Panc1 (cell line): ENCODE measurements around the gene TOB1. TPM values are rescaled to one million over a fixed set of nuclear protein-coding genes. Genes with fewer than 3 reads are reported as not detected.
A peak's percentile ranks its signal among the peaks of the same experiment; 100 is the strongest.

Experiments
- ATAC-seq: fragments of 200-7000 bp; cut with Tn5 transposase; 2 replicates; pipeline ENCODE4 v1.9.1; 2020; ENCODE audit warnings: mild to moderate bottlenecking, moderate library complexity
- BruUV-seq: library from RNA; stranded (reverse); fragments of 400-500 nt; replicated peaks from 2 replicates; lab custom pipeline; 2021; lab: Mats Ljungman, UMichigan
- CTCF ChIA-PET: fragments of 300-600 bp; sonication (Branson Sonifier 250); formaldehyde crosslinking; loops from one replicate; lab custom pipeline; 2022; ENCODE audit warnings: antibody characterized with exemption; lab: Charles Lee
- POLR2A ChIA-PET: fragments of 300-600 bp; sonication (Branson Sonifier 250); formaldehyde crosslinking; loops from one replicate; lab custom pipeline; 2022; ENCODE audit warnings: antibody characterized with exemption; lab: Charles Lee
- DNase-seq: peaks from one replicate; pipeline ENCODE4 v3.0.0-alpha.2; 2010; ENCODE audit warnings: low read depth, low spot score
- H3K27ac ChIP-seq: 2 replicates; pipeline ENCODE4 v1.5.1; 2011; ENCODE audit warnings: mild to moderate bottlenecking, low read length, inconsistent platforms
- H3K27me3 ChIP-seq: fragments of 200-500 bp; sonication (Bioruptor generic); 2 replicates; pipeline ENCODE4 v1.6.0; 2014; ENCODE audit warnings: low read length, inconsistent platforms; ENCODE audit not compliant: control insufficient read depth, insufficient read depth
- H3K36me3 ChIP-seq: fragments of 200-500 bp; sonication (Bioruptor generic); 2 replicates; pipeline ENCODE4 v1.5.1; 2014; ENCODE audit warnings: inconsistent platforms, mild to moderate bottlenecking, low read length, moderate library complexity; ENCODE audit not compliant: control insufficient read depth, insufficient read depth
- H3K4me1 ChIP-seq: 2 replicates; pipeline ENCODE4 v1.5.1; 2011; ENCODE audit warnings: inconsistent platforms, mild to moderate bottlenecking, low read length, moderate library complexity; ENCODE audit not compliant: control insufficient read depth, insufficient read depth
- H3K4me3 ChIP-seq, 2 experiments: 2 replicates each; pipeline ENCODE4 v1.5.1; 2011 to 2012; ENCODE audit warnings: low read depth in 2 of 2, low read length in 2 of 2, mild to moderate bottlenecking in 2 of 2, inconsistent platforms in 1 of 2, moderate library complexity in 1 of 2
- H3K9me3 ChIP-seq: fragments of 200-500 bp; sonication (Bioruptor generic); 2 replicates; pipeline ENCODE4 v1.5.1; 2014; ENCODE audit warnings: low read depth, mild to moderate bottlenecking, inconsistent platforms, low read length, moderate library complexity; ENCODE audit not compliant: control insufficient read depth, insufficient read depth
- CTCF ChIP-seq: fragments of 450-650 bp; IDR thresholded peaks from 2 replicates; pipeline ENCODE4 v1.5.1; 2017; ENCODE audit warnings: mild to moderate bottlenecking
- POLR2AphosphoS5 ChIP-seq: IDR thresholded peaks from 2 replicates; pipeline ENCODE4 v1.6.1; 2012; ENCODE audit warnings: mild to moderate bottlenecking, low read depth, low read length, moderate library complexity
- REST ChIP-seq, 2 experiments: IDR thresholded peaks; 2 replicates each; pipeline ENCODE4 v1.6.1; 2011 to 2012; ENCODE audit warnings: low read depth in 2 of 2, control low read depth in 1 of 2, low read length in 1 of 2, mild to moderate bottlenecking in 1 of 2, moderate library complexity in 1 of 2; ENCODE audit not compliant: insufficient read depth in 1 of 2
- SIN3A ChIP-seq: IDR thresholded peaks from 2 replicates; pipeline ENCODE4 v1.6.1; 2012; ENCODE audit warnings: low read depth, mild to moderate bottlenecking, low read length, moderate library complexity, borderline replicate concordance; ENCODE audit not compliant: insufficient read depth
- TCF7L2 ChIP-seq: IDR thresholded peaks from 2 replicates; pipeline ENCODE4 v1.6.1; 2011; ENCODE audit warnings: mild to moderate bottlenecking, low read depth, low read length, inconsistent platforms
- in situ Hi-C: cut with HindIII; loops from 2 replicates; pipeline ENCODE4 v1.10.0; 2016; ENCODE audit warnings: low sequenced_read_pairs, low pct_unique_long_range_greater_than_20kb
- intact Hi-C: fragments of 100-400 bp; cut with micrococcal nuclease; formaldehyde crosslinking; loops from one replicate; pipeline ENCODE4 v1.10.0; 2022; ENCODE audit not compliant: unreplicated experiment
- total RNA-seq: library from RNA; stranded (reverse); gene quantifications from one replicate; pipeline ENCODE4 v1.2.1, GENCODE V29; 2021; ENCODE audit not compliant: unreplicated experiment

TOB1 gene
- total RNA-seq, 1 experiment from 2014 or later = 117 TPM

- POLR2A ChIA-PET = interaction anchor here (0.7 kb wide), 1 partner anchor 16 kb away, joined by 3 read pairs; no protein-coding TSS in a partner anchor
- in situ Hi-C loops = no loop called here
- CTCF ChIA-PET = interaction anchor here (0.6 to 1.3 kb wide), 2 partner anchors 54 to 329 kb away, joined by 4 to 5 read pairs; no protein-coding TSS in a partner anchor
- TF ChIP-seq REST (IDR thresholded peaks at IDR 0.05; ENCODE audit: insufficient read depth in 1 of 2, low read depth in 2 of 2, low read length in 1 of 2) (no peak), CTCF (no peak), POLR2AphosphoS5 (no peak), SIN3A (no peak)
- Histone ChIP-seq H3K36me3 (no peaks in the 10 kb centered on the region), H3K27me3 (no peaks in the 10 kb centered on the region), H3K9me3 (no peaks in the 10 kb centered on the region), H3K27ac (no peak overlapping the region), H3K4me3 (no peak overlapping the region), H3K4me1 (no peaks in the 10 kb centered on the region)
- intact Hi-C loops = no loop called here
- BruUV-seq = no TSS peak
- no peak for DNase-seq
- ATAC-seq = no peak
These were observed 29.3 kb downstream of the TOB1 start for GRCh38 chr17:50836826-50837225.

- ATAC-seq = 0 out of 2 replicates have a peak, but pooled peaks have one; percentile 38
- no TSS peak for BruUV-seq
- intact Hi-C loops (no loop called here), in situ Hi-C loops (no loop called here)
- Histone ChIP-seq H3K27ac (no peak within 1 kb of the TSS), H3K27me3 (no peaks in the 10 kb centered on the region), H3K36me3 (no peaks in the 10 kb centered on the region), H3K4me3 (no peak within 1 kb of the TSS), H3K9me3 (no peaks in the 10 kb centered on the region), H3K4me1 (no peaks in the 10 kb centered on the region)
- ChIA-PET CTCF (interaction anchor here (0.6 to 1.4 kb wide), 3 partner anchors 19 to 57 kb away, joined by 3 to 5 read pairs (median 3); no protein-coding TSS in a partner anchor), POLR2A (no interaction called here)
- no peak for DNase-seq
- TF ChIP-seq POLR2AphosphoS5 (no peak), CTCF (no peak), TCF7L2 (no peak), SIN3A (no peak), REST (IDR thresholded peaks at IDR 0.05; ENCODE audit: insufficient read depth in 1 of 2, low read depth in 2 of 2, low read length in 1 of 2) (no peak)
These were observed 30.6 kb downstream of the TOB1 start, which contains the start of gene WFIKKN2 for GRCh38 chr17:50835301-50836234. TSS of gene WFIKKN2 (plus strand) at chr17:50835586. CDS start at chr17:50835938, 352 bp downstream.
